Thyroid gland (tissue), 4 donors: ENCODE results near the gene MS4A14. TPM values are rescaled to one million over a fixed set of nuclear protein-coding genes. Genes with fewer than 3 reads are reported as not detected.

Experiments
- DNase-seq, 2 donors: peaks; one replicate each; pipeline ENCODE4 v3.0.0-alpha.2; 2019
- H3K27ac ChIP-seq, 3 donors: fragments of 200-600 bp; sonication (generic); 1 replicate in 2 of 3; 2 replicates in 1 of 3; pipeline ENCODE4 v1.5.1; 2016 to 2019; ENCODE audit warnings: mild to moderate bottlenecking in 1 of 3, moderate library complexity in 1 of 3
- H3K27me3 ChIP-seq: fragments of 200-600 bp; sonication (generic); one replicate; pipeline ENCODE4 v1.5.1; 2019
- H3K36me3 ChIP-seq, 2 donors: fragments of 200-600 bp; sonication (generic); one replicate each; pipeline ENCODE4 v1.5.1; 2016 to 2019
- H3K4me1 ChIP-seq, 2 donors: fragments of 200-600 bp; sonication (generic); one replicate each; pipeline ENCODE4 v1.5.1; 2017 to 2019
- H3K4me3 ChIP-seq, 3 donors: fragments of 200-600 bp; sonication (generic); replicated peaks in 1 of 3; 1 replicate in 2 of 3; 2 replicates in 1 of 3; pipeline ENCODE4 v1.5.1; 2016; ENCODE audit warnings: mild to moderate bottlenecking in 1 of 3
- H3K9me3 ChIP-seq: fragments of 200-600 bp; sonication (generic); one replicate; pipeline ENCODE4 v1.5.1; 2017
- POLR2A ChIP-seq, 2 donors: fragments of 450-650 bp; IDR thresholded peaks; one replicate each; pipeline ENCODE4 v1.6.1; 2017; ENCODE audit warnings: antibody characterized with exemption in 2 of 2, mild to moderate bottlenecking in 2 of 2, moderate library complexity in 1 of 2
- WGBS, 2 donors: methylation state at CpG; one replicate each; pipeline ENCODE4 v1.1.5; 2017; 5-methylcytosine and 5-hydroxymethylcytosine counted together
- intact Hi-C: fragments of 100-400 bp; cut with DNase I; formaldehyde crosslinking; loops from one replicate; pipeline ENCODE4 v1.15.1; 2023
- total RNA-seq, 4 donors: library from RNA; depleted of rRNA; stranded (reverse); fragments of >200 nt; gene quantifications; one replicate each; pipeline ENCODE4 v1.2.3, GENCODE V29; 2016
- TF ChIP-seq, protein P1 (sequence below), 6 experiments: fragments of 200-600 bp in 3 of 6; fragments of 450-650 bp in 3 of 6; sonication (generic) in 3 of 6; IDR thresholded peaks; one replicate each; pipeline ENCODE4 v1.5.1; 2016 to 2019; ENCODE audit warnings: antibody characterized with exemption in 6 of 6, mild to moderate bottlenecking in 2 of 6, inconsistent platforms in 1 of 6, moderate library complexity in 1 of 6

MS4A14 gene
- total RNA-seq, 4 donors from 2014 or later = 0.49 to 1.6 (median 0.92) TPM

DNA sequence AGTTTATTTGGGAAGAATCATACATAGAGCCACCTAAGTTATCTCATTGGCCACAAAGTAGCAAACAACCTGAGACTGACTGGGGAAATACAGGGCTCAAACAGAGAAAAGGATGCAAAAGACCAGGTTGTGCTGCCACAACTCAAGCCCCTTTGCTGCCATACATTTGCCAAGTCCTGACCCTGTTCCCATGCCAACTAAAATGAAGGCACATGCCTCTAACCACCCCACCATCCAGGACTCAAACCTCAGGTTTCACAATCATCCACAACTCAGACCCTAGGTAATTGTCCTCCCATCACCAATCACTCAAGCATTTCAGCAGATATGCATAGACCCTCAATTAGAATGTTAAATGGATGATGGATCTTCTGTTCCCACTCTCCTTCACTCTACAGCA lies 58.0 kb downstream of the MS4A14 start:
- Histone ChIP-seq H3K4me3 (no peak overlapping the region), H3K27me3 (no peaks in the 10 kb centered on the region), H3K27ac (no peak overlapping the region), H3K36me3 (no peaks in the 10 kb centered on the region), H3K4me1 (no peaks in the 10 kb centered on the region), H3K9me3 (no peaks in the 10 kb centered on the region)
- DNase-seq = no peak
- no peak for TF ChIP-seq POLR2A (IDR thresholded peaks at IDR 0.05)
- TF ChIP-seq, protein P1, sequence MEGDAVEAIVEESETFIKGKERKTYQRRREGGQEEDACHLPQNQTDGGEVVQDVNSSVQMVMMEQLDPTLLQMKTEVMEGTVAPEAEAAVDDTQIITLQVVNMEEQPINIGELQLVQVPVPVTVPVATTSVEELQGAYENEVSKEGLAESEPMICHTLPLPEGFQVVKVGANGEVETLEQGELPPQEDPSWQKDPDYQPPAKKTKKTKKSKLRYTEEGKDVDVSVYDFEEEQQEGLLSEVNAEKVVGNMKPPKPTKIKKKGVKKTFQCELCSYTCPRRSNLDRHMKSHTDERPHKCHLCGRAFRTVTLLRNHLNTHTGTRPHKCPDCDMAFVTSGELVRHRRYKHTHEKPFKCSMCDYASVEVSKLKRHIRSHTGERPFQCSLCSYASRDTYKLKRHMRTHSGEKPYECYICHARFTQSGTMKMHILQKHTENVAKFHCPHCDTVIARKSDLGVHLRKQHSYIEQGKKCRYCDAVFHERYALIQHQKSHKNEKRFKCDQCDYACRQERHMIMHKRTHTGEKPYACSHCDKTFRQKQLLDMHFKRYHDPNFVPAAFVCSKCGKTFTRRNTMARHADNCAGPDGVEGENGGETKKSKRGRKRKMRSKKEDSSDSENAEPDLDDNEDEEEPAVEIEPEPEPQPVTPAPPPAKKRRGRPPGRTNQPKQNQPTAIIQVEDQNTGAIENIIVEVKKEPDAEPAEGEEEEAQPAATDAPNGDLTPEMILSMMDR (IDR thresholded peaks at IDR 0.05) = no peak
- intact Hi-C loops = no loop called here

GRCh38 chr11:60455531-60456042 lies 59.3 kb downstream of the MS4A14 start, which contains the start of gene MS4A1:
TSS of gene MS4A1 (plus strand) at chr11:60455847. CDS start at chr11:60462375, 6,528 bp downstream.
- no peak for DNase-seq
- Histone ChIP-seq H3K9me3 (no peaks in the 10 kb centered on the region), H3K27ac (no peak within 1 kb of the TSS), H3K4me3 (no peak within 1 kb of the TSS), H3K27me3 (no peaks in the 10 kb centered on the region), H3K4me1 (no peaks in the 10 kb centered on the region), H3K36me3 (no peaks in the 10 kb centered on the region)
- intact Hi-C loops = no loop called here
- WGBS, 2 donors = 65 to 68% methylated on average over 3 to 4 of the region's 4 CpGs
- TF ChIP-seq POLR2A (IDR thresholded peaks at IDR 0.05) = no peak
- TF ChIP-seq, protein P1 (IDR thresholded peaks at IDR 0.05) = no peak

DNA sequence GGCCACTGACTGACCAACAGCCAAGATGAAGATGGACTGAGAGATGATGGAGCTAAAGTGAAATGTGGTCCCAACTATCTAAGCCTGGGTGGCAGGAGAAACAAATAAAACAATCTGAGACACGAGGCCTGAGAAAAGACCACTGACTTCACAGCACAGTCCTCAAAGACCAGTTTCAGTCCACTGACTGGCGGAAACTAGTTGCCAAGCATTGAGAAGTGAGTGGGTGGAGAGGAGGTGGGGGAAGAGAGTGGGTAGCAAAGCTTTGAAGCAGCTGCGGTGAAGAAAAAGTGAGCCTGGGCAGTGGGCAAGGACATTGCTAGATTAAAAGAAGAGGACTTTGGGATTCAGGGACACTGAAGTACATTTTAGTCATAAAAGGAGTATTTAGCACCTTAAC lies 61.3 kb downstream of the MS4A14 start:
- Histone ChIP-seq H3K9me3 (no peaks in the 10 kb centered on the region), H3K27me3 (no peaks in the 10 kb centered on the region), H3K4me1 (no peaks in the 10 kb centered on the region), H3K27ac (no peak overlapping the region), H3K36me3 (no peaks in the 10 kb centered on the region), H3K4me3 (no peak overlapping the region)
- intact Hi-C loops = no loop called here
- 59 to 71% methylated on average over 3 of the region's 3 CpGs for WGBS, 2 donors
- TF ChIP-seq, protein P1 (IDR thresholded peaks at IDR 0.05) = no peak
- no peak for TF ChIP-seq POLR2A (IDR thresholded peaks at IDR 0.05)
- no peak for DNase-seq

- no peak overlapping the region for H3K4me3 ChIP-seq
- DNase-seq = no peak
- WGBS, 2 donors = 92 to 96% methylated on average over 1 of the region's 1 CpG
- no peaks in the 10 kb centered on the region for H3K4me1 ChIP-seq
- H3K27ac ChIP-seq = no peak overlapping the region
- no peaks in the 10 kb centered on the region for H3K36me3 ChIP-seq
- intact Hi-C loops = no loop called here
- no peaks in the 10 kb centered on the region for H3K9me3 ChIP-seq
- no peaks in the 10 kb centered on the region for H3K27me3 ChIP-seq
- TF ChIP-seq, protein P1 (IDR thresholded peaks at IDR 0.05) = no peak
- no peak for TF ChIP-seq POLR2A (IDR thresholded peaks at IDR 0.05)
Measured at GRCh38 chr11:60459345-60459744, 63.1 kb downstream of the MS4A14 start.

Other genes starting within 250 kb of the MS4A14 start
- gene MS4A6A, start 213.4 kb upstream of the MS4A14 start, total RNA-seq = 10 to 100 TPM; 12.1 to 51.6 (median 36.9) TPM
- gene MS4A4E, start 153.3 kb upstream of the MS4A14 start, total RNA-seq = under 1 TPM in 2 of 4 donors, not detected in 2; 0.56 to 0.73 TPM
- 10 to 100 TPM in 1 of 4 donors, 1 to 10 TPM in 3; 4.1 to 53.9 (median 7.9) TPM for gene MS4A4A, start 115.8 kb upstream of the MS4A14 start, total RNA-seq
- gene MS4A6E, start 69.2 kb upstream of the MS4A14 start, total RNA-seq = not detected
- gene MS4A7, start 17.9 kb upstream of the MS4A14 start, total RNA-seq = 10 to 100 TPM in 1 of 4 donors, 1 to 10 TPM in 3; 6.1 to 44.2 (median 7.0) TPM
- not detected for gene MS4A5, start 33.1 kb downstream of the MS4A14 start, total RNA-seq
- gene MS4A1, start 59.4 kb downstream of the MS4A14 start, total RNA-seq = under 1 TPM in 2 of 4 donors, not detected in 2; 0.13 to 0.25 TPM
- gene MS4A12, start 96.3 kb downstream of the MS4A14 start, total RNA-seq = not detected
- gene MS4A13, start 118.9 kb downstream of the MS4A14 start, total RNA-seq = not detected